GM21529 (cell line): ENCODE results near the gene LETM1.

ENCODE experiments used
- ATAC-seq: cut with Tn5 transposase; IDR thresholded peaks from one replicate; pipeline ENCODE4 v1.9.1; 2021; ENCODE audit not compliant: unreplicated experiment

The LETM1 gene

GRCh38 chr4:1797298-1797860, 58.6 kb downstream of the LETM1 start:
- ATAC-seq = no peak

- ATAC-seq = no peak
These were observed 59.3 kb downstream of the LETM1 start for GRCh38 chr4:1796486-1797204.

GRCh38 chr4:1795299-1796195, 60.4 kb downstream of the LETM1 start:
- no peak for ATAC-seq

GRCh38 chr4:1794809-1795298, 61.1 kb downstream of the LETM1 start:
- ATAC-seq = no peak

GRCh38 chr4:1793940-1794808, 61.8 kb downstream of the LETM1 start:
- no peak for ATAC-seq

GRCh38 chr4:1793496-1793840, 62.5 kb downstream of the LETM1 start:
- peak; percentile 19 for ATAC-seq

- peak; percentile 41 for ATAC-seq
These were observed 63.0 kb downstream of the LETM1 start, which contains the start of gene FGFR3 for GRCh38 chr4:1792832-1793495. Gene FGFR3, plus strand, starts transcription at chr4:1793293. Its CDS starts 642 bp downstream, at chr4:1793935.

GRCh38 chr4:1792158-1792831, 63.7 kb downstream of the LETM1 start:
- no peak for ATAC-seq

GRCh38 chr4:1790005-1790404, 66.0 kb downstream of the LETM1 start:
- no peak for ATAC-seq

GRCh38 chr4:1789552-1789951, 66.4 kb downstream of the LETM1 start:
- ATAC-seq = no peak

GRCh38 chr4:1788254-1788973, 67.5 kb downstream of the LETM1 start:
- no peak for ATAC-seq

GRCh38 chr4:1787411-1788077, 68.4 kb downstream of the LETM1 start:
- ATAC-seq = no peak

- no peak for ATAC-seq
These were observed 69.2 kb downstream of the LETM1 start for GRCh38 chr4:1786544-1787362.

- no peak for ATAC-seq
These were observed 70.4 kb downstream of the LETM1 start for GRCh38 chr4:1785592-1785991.

- no peak for ATAC-seq
These were observed 71.0 kb downstream of the LETM1 start for GRCh38 chr4:1784789-1785591.

GRCh38 chr4:1784395-1784788, 71.6 kb downstream of the LETM1 start:
- no peak for ATAC-seq

GRCh38 chr4:1783970-1784369, 72.0 kb downstream of the LETM1 start:
- ATAC-seq = no peak
